NCI-H128 (cell line): ENCODE results near the gene KIF5A.
"Not testable (repeated sequence)": the region's sequence is repeated elsewhere in the genome, so short reads cannot be mapped to it uniquely, and the experiment has no call there.

Source experiments
- DNase-seq: peaks from one replicate; lab custom pipeline; 2025; ENCODE audit not compliant: unreplicated experiment; lab: John Stamatoyannopoulos, UW

Gene KIF5A

GRCh38 chr12:57549909-57550640, at the start of gene KIF5A:
KIF5A (plus strand) TSS chr12:57550044; CDS start chr12:57550272, 228 bp downstream.
- DNase-seq = peak; percentile 57

DNA sequence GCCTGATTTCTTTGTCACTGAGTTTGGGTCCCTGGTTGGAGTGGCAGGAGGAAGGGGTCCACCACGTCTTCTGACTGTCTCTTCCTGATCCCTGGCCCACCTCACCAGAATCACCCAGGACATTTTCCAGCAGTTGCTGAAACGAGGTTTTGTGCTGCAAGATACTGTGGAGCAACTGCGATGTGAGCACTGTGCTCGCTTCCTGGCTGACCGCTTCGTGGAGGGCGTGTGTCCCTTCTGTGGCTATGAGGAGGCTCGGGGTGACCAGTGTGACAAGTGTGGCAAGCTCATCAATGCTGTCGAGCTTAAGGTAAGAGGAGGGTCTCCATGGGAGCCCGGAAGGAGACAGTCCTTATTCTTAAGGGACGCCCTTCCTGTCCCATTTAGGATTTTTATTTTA, 49.6 kb upstream of the KIF5A start:
- no peak for DNase-seq

GRCh38 chr12:57502311-57502969, 47.4 kb upstream of the KIF5A start:
- not testable (repeated sequence) for DNase-seq

DNA sequence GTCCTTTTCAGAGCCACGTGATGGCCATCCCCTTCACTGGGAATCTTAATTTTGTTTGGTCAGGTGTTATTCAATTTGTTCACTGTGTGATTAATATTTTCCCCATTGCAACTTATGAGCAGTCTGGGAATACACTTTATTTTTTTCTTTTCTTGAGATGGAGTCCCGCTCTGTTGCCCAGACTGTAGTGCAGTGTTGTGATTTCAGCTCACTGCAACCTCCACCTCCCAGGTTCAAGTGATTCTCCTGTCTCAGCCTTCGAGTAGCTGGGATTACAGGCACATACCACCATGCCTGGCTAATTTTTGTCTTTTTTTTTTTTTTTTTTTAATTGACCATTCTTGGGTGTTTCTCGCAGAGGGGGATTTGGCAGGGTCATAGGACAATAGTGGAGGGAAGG, 43.3 kb upstream of the KIF5A start:
- not testable (repeated sequence) for DNase-seq

GRCh38 chr12:57507796-57508195, 42.0 kb upstream of the KIF5A start:
- DNase-seq = not testable (repeated sequence)

GRCh38 chr12:57511161-57511560, 38.7 kb upstream of the KIF5A start:
- DNase-seq = no peak

GRCh38 chr12:57511588-57512325, 38.1 kb upstream of the KIF5A start:
- DNase-seq = no peak

DNA sequence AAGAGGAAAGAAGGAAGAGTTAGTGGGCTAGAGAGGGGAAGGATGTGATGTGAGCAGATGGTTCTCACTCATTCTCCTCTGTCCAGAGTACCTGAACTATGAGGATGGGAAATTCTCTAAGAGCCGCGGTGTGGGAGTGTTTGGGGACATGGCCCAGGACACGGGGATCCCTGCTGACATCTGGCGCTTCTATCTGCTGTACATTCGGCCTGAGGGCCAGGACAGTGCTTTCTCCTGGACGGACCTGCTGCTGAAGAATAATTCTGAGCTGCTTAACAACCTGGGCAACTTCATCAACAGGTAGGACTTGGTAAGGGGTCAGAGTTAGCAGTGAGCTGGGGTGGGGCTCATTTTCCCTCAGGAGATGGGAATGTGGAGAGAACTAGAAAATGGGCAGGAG, 37.2 kb upstream of the KIF5A start:
- DNase-seq = no peak

DNA sequence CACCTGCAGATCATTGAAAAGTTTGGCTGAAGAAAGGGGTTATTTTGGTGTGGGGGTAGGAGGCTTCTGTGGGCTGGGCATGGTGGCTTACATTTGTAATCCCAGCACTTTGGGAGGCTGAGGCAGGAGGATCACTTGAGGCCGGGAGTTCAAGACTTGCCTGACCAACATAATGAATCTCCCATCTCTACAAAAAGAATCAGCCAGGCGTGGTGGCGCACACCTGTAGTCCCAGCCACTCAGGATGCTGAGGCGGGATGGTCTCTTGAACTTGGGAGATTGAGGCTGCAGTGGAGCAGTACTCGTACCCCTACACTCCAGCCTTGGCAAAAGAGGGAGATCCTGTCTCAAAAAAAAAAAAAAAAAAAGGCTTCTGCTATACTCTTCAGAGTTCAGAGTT, 36.6 kb upstream of the KIF5A start:
- DNase-seq = no peak

DNA sequence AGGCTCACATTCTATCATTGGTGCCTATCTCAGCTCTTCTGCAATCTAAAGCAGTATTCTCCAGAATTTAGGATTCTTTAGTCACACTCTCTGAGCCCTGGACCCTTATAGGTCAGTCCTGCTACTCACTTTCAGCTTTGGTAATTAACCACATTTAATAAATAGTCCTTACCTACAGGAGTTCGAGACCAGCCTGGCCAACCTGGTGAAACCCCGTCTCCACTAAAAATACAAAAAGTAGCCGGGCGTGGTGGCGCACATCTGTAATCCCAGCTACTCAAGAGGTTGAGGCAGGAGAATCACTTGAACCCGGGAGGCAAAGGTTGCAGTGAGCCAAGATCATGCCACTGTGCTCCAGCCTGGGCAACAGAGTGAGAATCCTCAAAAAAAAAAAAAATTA, 36.2 kb upstream of the KIF5A start:
- not testable (repeated sequence) for DNase-seq

- not testable (repeated sequence) for DNase-seq
These were observed 35.6 kb upstream of the KIF5A start for GRCh38 chr12:57514246-57514645.

GRCh38 chr12:57514720-57515407, 35.0 kb upstream of the KIF5A start:
- DNase-seq = no peak

GRCh38 chr12:57515408-57515933, 34.4 kb upstream of the KIF5A start:
- DNase-seq = no peak

DNA sequence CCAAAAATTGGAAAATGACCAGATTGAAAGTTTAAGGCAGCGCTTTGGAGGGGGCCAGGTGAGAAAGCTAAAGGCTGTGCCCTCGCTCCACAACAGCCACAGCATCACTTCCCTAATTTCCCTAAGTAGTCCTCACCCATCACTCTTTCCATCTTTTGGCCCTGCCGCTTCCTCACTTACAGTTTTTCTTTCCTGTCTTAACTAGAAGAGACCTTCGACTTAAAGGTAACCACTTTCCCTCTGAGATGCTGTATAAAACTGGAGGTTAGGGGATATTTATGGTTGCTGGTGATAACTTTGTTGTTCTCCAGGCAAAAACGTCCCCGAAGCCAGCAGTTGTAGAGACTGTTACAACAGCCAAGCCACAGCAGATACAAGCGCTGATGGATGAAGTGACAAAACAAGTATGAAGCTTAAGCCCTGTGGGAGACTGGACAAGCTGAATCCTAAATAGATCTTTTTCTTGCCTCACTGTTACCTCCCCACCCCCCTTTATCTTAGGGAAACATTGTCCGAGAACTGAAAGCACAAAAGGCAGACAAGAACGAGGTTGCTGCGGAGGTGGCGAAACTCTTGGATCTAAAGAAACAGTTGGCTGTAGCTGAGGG, 33.8 kb upstream of the KIF5A start:
- DNase-seq = no peak

GRCh38 chr12:57516617-57517153, 33.2 kb upstream of the KIF5A start:
- DNase-seq = no peak

DNA sequence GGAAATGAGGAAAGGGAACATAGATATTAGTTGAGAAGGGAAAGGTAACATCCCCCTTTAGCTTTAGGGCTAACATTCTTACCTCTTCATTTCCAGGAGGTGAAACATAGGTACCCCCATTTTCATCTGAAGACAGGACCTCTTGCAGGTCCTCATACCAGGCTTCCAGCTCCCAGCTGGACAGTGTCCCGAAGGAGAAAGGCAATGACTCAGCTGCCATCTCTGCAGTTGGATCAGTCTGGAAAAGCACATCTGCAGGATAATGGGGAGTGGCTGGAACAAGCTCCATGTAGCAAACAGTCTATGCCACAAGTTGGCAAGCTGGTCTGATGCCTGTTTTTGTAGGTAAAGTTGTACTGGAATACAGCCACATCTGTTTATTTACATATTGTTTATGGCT, 32.7 kb upstream of the KIF5A start:
- DNase-seq = no peak

- not testable (repeated sequence) for DNase-seq
These were observed 32.1 kb upstream of the KIF5A start for GRCh38 chr12:57517718-57518117.

GRCh38 chr12:57518176-57518919, 31.5 kb upstream of the KIF5A start:
- DNase-seq = no peak

DNA sequence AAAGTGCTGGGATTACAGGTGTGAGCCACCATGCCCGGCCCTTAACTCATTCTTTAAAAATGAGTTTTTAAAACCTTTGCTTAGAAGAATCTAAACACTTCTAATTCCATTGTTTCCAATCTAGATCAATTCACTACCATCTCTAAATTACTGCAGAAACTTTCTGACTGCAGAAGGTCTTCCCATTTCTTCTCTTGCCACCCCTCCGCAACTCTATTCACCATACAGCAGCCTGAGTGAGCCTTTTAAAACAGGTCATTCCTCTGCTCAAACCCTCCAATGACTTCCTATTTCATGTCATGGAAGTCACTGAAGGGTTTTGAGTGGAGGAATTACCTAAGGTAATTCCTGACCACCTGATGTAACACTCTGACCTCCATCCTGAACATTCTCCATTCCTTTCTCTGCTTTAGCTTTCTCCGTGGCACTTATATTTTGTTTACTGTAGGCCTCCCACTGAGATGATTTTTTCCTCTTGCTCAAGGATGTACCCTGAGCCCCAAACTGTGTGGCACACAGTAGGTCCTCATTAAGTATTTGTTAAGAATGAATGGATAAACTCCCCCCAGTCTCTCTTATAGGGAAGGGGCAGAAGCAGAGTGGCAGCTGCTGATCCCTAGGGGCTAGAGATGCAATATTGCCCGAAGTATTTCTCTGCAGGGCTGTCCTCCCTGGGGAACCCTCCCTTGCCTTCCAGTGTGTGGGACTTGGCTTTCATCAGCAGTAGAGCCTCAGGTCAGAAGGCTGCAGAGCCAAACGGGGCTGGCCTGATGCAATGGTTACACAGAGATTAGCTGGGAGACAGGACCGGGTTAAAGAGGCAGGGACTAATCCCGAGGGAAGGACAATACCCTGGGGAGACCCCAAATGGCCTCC, 30.7 kb upstream of the KIF5A start:
- no peak for DNase-seq
